HS-5 (cell line): ENCODE measurements around the gene AHSA1.
"Not testable (repeated sequence)": the region's sequence is repeated elsewhere in the genome, so short reads cannot be mapped to it uniquely, and the experiment has no call there.

Experiments used
- DNase-seq: peaks from one replicate; pipeline ENCODE4 v3.0.0-alpha.2; 2012; ENCODE audit warnings: low read depth

AHSA1 gene

GRCh38 chr14:77457522-77458248, at the start of gene AHSA1, which contains the start of gene VIPAS39:
AHSA1 (plus strand) TSS chr14:77458093; CDS start chr14:77458190, 97 bp downstream.
VIPAS39 (minus strand) TSS chr14:77457601; CDS start chr14:77454102, 3,499 bp downstream.
- DNase-seq = peak; percentile 97

GRCh38 chr14:77409131-77409533, 48.8 kb upstream of the AHSA1 start:
- DNase-seq = no peak

- DNase-seq = not testable (repeated sequence)
Observed at GRCh38 chr14:77415403-77416030, 42.4 kb upstream of the AHSA1 start.

- DNase-seq = not testable (repeated sequence)
Observed at GRCh38 chr14:77416098-77416497, 41.8 kb upstream of the AHSA1 start.

- no peak for DNase-seq
Observed at GRCh38 chr14:77416836-77417235, 41.1 kb upstream of the AHSA1 start.

- DNase-seq = peak; percentile 25
Observed at GRCh38 chr14:77421201-77421600, 36.7 kb upstream of the AHSA1 start.

GRCh38 chr14:77423423-77423822, 34.5 kb upstream of the AHSA1 start, which contains the start of gene NOXRED1:
NOXRED1 (minus strand) TSS chr14:77423523; CDS start chr14:77422889, 634 bp downstream.
- DNase-seq = no peak

- DNase-seq = no peak
Observed at GRCh38 chr14:77424862-77425261, 33.0 kb upstream of the AHSA1 start.

GRCh38 chr14:77426396-77426795, 31.5 kb upstream of the AHSA1 start:
- DNase-seq = no peak

- no peak for DNase-seq
Observed at GRCh38 chr14:77436042-77436441, 21.9 kb upstream of the AHSA1 start.

- no peak for DNase-seq
Observed at GRCh38 chr14:77438596-77438995, 19.3 kb upstream of the AHSA1 start.

GRCh38 chr14:77439861-77440260, 18.0 kb upstream of the AHSA1 start:
- DNase-seq = no peak

- no peak for DNase-seq
Observed at GRCh38 chr14:77442196-77442595, 15.7 kb upstream of the AHSA1 start.

- no peak for DNase-seq
Observed at GRCh38 chr14:77455966-77456640, 1.8 kb upstream of the AHSA1 start.

GRCh38 chr14:77457115-77457521, 775 bp upstream of the AHSA1 start:
- no peak for DNase-seq

- no peak for DNase-seq
Observed at GRCh38 chr14:77458249-77458950, 507 bp downstream of the AHSA1 start.

- DNase-seq = no peak
Observed at GRCh38 chr14:77459072-77459723, 1.3 kb downstream of the AHSA1 start.

GRCh38 chr14:77467801-77468200, 9.9 kb downstream of the AHSA1 start:
- DNase-seq = no peak

- DNase-seq = no peak
Observed at GRCh38 chr14:77469067-77469505, 11.2 kb downstream of the AHSA1 start.

GRCh38 chr14:77469539-77469938, 11.6 kb downstream of the AHSA1 start:
- DNase-seq = no peak

GRCh38 chr14:77470224-77470870, 12.5 kb downstream of the AHSA1 start:
- no peak for DNase-seq
